KOPT-K1 (cell line): Measurements from ENCODE around the gene LINC00237.

Experiments used
- H3K27ac ChIP-seq: fragments of 200-600 bp; sonication (generic); 2 replicates; pipeline ENCODE4 v1.5.1; 2016; ENCODE audit warnings: antibody characterized with exemption, mild to moderate bottlenecking, low read depth, low read length; ENCODE audit not compliant: poor library complexity, severe bottlenecking
- H3K36me3 ChIP-seq: fragments of 200-600 bp; sonication (generic); 2 replicates; pipeline ENCODE4 v1.5.1; 2017; ENCODE audit warnings: antibody characterized with exemption, mild to moderate bottlenecking, low read length, moderate library complexity; ENCODE audit not compliant: insufficient read depth
- H3K9me3 ChIP-seq: fragments of 200-600 bp; sonication (generic); 2 replicates; pipeline ENCODE4 v1.5.1; 2017; ENCODE audit warnings: antibody characterized with exemption, low read length, mild to moderate bottlenecking; ENCODE audit not compliant: insufficient read depth, poor library complexity, severe bottlenecking

LINC00237 gene

DNA sequence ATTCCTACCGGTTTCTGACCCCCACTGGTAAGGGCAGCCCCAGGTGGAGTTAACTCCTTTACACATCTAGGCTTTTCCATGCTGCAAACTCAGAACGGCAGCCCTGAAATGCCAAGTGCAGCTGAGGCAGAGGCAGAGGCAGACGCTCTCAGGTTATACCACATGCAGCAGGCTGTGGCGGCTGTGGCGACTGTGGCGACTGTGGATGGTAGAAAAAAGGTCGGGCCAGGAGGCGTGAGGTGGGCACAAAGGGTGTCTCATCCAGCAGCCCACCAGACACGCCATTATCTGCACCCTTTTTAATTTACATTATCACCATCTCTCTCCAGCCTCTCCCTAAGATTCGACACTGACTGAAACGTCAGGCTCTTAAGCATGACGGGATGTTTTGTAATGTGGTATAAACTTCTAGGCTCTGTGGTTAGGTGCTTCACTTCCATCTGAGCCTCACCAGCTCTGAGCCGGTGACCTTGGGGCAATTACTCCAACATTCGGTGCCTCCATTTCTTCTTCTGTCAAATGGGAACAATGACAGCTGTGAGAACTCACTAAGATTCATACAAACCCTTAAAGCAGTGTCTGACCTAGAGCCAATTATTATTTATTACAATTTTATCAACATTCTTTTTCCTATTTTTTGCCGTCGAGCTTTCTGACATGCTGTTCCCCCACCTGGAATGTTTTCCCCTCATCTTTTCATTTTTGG is 27.9 kb upstream of the LINC00237 start:
- Histone ChIP-seq H3K9me3 (no peaks in the 10 kb centered on the region), H3K36me3 (peaks cover 21% of the 10 kb centered on the region), H3K27ac (peak overlapping the region; percentile 33)

DNA sequence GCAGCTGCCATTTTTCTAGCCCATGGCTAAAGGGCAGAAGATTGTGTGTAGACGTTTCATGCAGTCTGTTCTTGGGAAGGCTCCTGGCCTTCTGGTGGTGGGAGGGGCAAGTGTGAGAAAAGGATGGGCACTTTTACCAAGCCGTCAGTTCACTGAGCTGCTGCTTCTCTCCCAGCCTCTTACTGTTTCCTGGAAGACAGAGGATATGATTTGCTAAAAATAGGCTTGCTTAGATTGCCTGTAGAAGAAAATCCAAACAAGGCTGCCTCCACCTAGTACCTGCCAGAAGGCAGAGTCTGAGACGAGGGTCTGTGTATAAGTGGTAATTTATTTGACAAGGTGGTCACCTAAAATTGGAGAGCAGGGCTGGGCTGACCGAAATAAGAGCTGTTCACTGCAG is 27.2 kb upstream of the LINC00237 start:
- H3K9me3 ChIP-seq = no peaks in the 10 kb centered on the region
- peak overlapping the region; percentile 33 for H3K27ac ChIP-seq
- peaks cover 21% of the 10 kb centered on the region; the same call in 1 of the 2 replicates for H3K36me3 ChIP-seq

DNA sequence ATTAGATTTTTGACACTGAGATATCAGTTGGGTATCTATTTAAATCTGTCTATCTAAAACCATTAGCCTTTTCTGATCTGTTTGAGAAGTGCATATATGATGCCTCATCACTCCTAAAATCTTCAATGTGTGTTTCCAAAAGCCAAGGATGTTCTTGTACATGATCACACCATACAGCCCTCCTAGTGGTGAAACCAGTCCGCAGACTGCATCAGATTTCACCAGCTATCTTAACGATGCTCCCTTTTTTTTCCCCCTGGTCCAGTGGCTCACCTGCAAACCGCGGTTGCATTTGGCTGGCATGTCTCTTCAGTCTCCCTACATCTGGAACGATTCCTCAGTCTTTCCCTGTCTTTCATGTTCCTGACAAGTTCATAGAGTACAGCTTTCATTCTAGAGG is 23.7 kb upstream of the LINC00237 start:
- Histone ChIP-seq H3K36me3 (0 out of 2 replicates have a peak, but pooled peaks cover 6% of the 10 kb centered on the region), H3K27ac (no peak overlapping the region), H3K9me3 (no peaks in the 10 kb centered on the region)

- Histone ChIP-seq H3K27ac (no peak overlapping the region), H3K9me3 (no peaks in the 10 kb centered on the region), H3K36me3 (0 out of 2 replicates have a peak, but pooled peaks cover 3% of the 10 kb centered on the region)
Measured at GRCh38 chr20:21127201-21127981, 21.2 kb upstream of the LINC00237 start.

GRCh38 chr20:21126581-21126870 is 20.4 kb upstream of the LINC00237 start:
- Histone ChIP-seq H3K36me3 (no peaks in the 10 kb centered on the region), H3K27ac (peak overlapping the region; percentile 65), H3K9me3 (no peaks in the 10 kb centered on the region)

- no peaks in the 10 kb centered on the region for H3K36me3 ChIP-seq
- no peaks in the 10 kb centered on the region for H3K9me3 ChIP-seq
- peak within 1 kb of the TSS; percentile 65 for H3K27ac ChIP-seq
Measured at GRCh38 chr20:21125849-21126580, 19.9 kb upstream of the LINC00237 start, which contains the start of gene KIZ. Gene KIZ (plus strand): TSS chr20:21126082. CDS start chr20:21126116, 34 bp downstream.

- Histone ChIP-seq H3K27ac (peak overlapping the region; percentile 32), H3K36me3 (no peaks in the 10 kb centered on the region), H3K9me3 (no peaks in the 10 kb centered on the region)
Measured at GRCh38 chr20:21125072-21125848, 19.1 kb upstream of the LINC00237 start.

DNA sequence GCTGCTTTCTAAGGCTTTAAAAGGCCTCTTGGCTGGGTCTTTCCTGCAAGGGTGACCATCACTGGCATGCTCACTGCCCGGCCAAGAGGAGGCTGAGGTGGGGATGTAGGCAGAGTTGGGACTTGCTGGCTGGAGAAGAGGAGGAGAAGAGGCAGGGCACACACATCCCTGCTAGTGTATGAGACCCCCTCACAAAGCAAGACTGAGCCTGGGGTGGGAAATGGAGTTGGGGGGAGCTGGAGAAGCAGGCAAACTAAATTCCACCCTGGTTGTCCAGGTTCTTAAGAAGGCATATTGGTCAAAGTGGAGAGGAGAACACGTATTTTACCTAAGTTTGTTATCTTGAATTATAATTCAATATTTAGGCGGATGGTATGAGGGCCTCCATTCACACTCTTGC is 18.0 kb upstream of the LINC00237 start:
- Histone ChIP-seq H3K9me3 (no peaks in the 10 kb centered on the region), H3K36me3 (no peaks in the 10 kb centered on the region), H3K27ac (no peak overlapping the region)

DNA sequence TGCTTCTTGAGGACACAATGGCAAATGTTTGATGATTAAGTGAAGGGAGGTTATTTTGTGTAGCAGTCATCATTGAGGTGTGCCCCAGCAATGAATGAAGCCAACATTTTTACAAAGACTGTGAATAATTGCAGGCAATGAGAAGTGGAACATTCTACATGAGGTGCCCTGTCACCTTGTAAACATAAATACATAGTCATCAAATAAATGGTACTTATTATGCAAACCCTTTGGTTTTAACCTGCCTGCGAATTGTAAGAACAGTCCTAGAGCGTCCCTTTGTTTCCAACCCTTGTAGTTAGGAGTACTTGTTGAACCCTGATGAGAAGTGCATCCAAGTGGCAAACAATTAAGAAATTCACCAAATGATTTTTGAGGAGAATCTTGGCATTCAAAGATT is 12.6 kb upstream of the LINC00237 start:
- Histone ChIP-seq H3K9me3 (no peaks in the 10 kb centered on the region), H3K36me3 (no peaks in the 10 kb centered on the region), H3K27ac (no peak overlapping the region)

- H3K27ac ChIP-seq = no peak overlapping the region
- no peaks in the 10 kb centered on the region for H3K9me3 ChIP-seq
- no peaks in the 10 kb centered on the region for H3K36me3 ChIP-seq
Measured at GRCh38 chr20:21118138-21118537, 12.0 kb upstream of the LINC00237 start.

- H3K27ac ChIP-seq = no peak overlapping the region
- H3K36me3 ChIP-seq = no peaks in the 10 kb centered on the region
- H3K9me3 ChIP-seq = no peaks in the 10 kb centered on the region
Measured at GRCh38 chr20:21117521-21117920, 11.4 kb upstream of the LINC00237 start.

DNA sequence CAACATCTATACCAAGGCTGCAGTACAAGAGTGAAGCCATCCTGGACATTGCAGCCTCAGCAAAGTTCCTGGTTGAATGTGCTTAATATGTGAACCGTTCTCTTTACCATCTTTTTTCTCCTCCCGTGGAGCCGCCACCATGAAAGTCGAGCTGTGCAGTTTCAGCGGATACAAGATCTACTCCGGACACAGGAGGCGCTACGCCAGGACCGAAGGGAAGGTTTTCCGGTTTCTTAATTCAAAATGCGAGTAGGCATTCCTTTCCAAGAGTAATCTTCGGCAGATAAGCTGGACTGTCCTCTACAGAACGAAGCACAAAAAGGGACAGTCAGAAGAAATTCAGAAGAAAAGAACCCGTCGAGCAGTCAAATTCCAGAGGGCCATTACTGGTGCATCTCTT is 8.4 kb upstream of the LINC00237 start:
- Histone ChIP-seq H3K9me3 (no peaks in the 10 kb centered on the region), H3K36me3 (no peaks in the 10 kb centered on the region), H3K27ac (no peak overlapping the region)

- Histone ChIP-seq H3K36me3 (no peaks in the 10 kb centered on the region), H3K27ac (no peak overlapping the region), H3K9me3 (no peaks in the 10 kb centered on the region)
Measured at GRCh38 chr20:21113697-21114096, 7.5 kb upstream of the LINC00237 start.

DNA sequence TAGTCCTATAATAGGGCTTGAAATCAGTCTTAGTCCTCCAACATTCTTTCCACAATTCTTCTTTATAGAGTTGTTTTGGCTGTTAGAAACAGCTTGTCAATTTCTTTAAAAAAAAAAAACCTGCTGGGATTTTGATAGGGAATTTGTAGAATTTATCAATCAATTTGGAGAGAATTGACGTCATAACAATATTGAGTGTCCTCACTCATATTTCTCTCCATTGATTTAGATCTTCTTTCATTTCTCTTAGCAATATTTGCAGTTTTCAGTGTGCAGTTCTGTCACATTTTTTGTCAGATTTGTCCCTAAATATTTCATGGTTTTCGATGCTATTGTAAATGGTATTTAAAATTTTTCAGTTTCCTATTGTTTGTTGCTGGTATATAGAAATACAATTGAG is 5.3 kb upstream of the LINC00237 start:
- Histone ChIP-seq H3K27ac (no peak overlapping the region), H3K36me3 (no peaks in the 10 kb centered on the region), H3K9me3 (no peaks in the 10 kb centered on the region)

DNA sequence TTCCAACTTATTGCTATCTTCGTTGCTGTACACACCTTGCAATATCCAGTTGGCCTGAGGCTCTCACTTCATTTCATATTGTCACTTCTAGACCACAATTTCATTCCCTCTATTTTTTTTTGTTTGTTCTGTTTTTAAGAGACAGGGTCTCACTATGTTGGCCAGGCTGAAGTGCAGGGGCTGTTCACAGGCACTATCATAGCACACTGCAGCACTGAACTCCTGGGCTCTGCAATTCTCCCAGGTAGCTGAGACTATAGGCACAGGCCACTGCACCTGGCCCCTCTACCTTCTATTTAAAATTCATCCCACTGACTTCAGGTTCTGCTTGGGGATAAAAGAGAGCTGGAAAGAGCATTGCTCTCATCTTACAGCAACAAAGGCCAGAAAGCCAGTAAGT is 4.7 kb upstream of the LINC00237 start:
- no peak overlapping the region for H3K27ac ChIP-seq
- no peaks in the 10 kb centered on the region for H3K36me3 ChIP-seq
- no peaks in the 10 kb centered on the region for H3K9me3 ChIP-seq
